GM12878 (cell line): ENCODE measurements around the gene PAQR7. TPM values are rescaled to one million over a fixed set of nuclear protein-coding genes. Genes with fewer than 3 reads are reported as not detected.

ENCODE experiments used
- BCL11A ChIP-seq: IDR thresholded peaks from 2 replicates; pipeline ENCODE4 v1.6.1; 2011; ENCODE audit warnings: low read depth, low read length
- DPF2 ChIP-seq: fragments of 450-650 bp; IDR thresholded peaks from 2 replicates; pipeline ENCODE4 v1.6.1; 2017; ENCODE audit warnings: mild to moderate bottlenecking
- EGR1 ChIP-seq, 2 experiments: IDR thresholded peaks; 1 replicate in 1 of 2; 2 replicates in 1 of 2; pipeline ENCODE4 v1.6.1; 2011 to 2012; ENCODE audit warnings: low read depth in 2 of 2, low read length in 2 of 2, borderline replicate concordance in 1 of 2, mild to moderate bottlenecking in 1 of 2, moderate library complexity in 1 of 2
- ETV6 ChIP-seq, 2 experiments: fragments of 450-650 bp in 1 of 2; IDR thresholded peaks in 1 of 2; conservative IDR thresholded peaks in 1 of 2; 2 replicates each; pipeline ENCODE4 v1.6.1; 2014; ENCODE audit warnings: antibody characterized with exemption in 1 of 2, borderline replicate concordance in 1 of 2, low read depth in 1 of 2, mild to moderate bottlenecking in 1 of 2, moderate library complexity in 1 of 2
- FOS ChIP-seq: IDR thresholded peaks from 3 replicates; pipeline ENCODE4 v1.6.1; 2011; ENCODE audit warnings: borderline replicate concordance; ENCODE audit not compliant: insufficient read length; ENCODE audit errors: extremely low read depth
- IKZF1 ChIP-seq: fragments of 450-650 bp; conservative IDR thresholded peaks from 2 replicates; pipeline ENCODE4 v1.6.1; 2017; ENCODE audit warnings: antibody characterized with exemption, mild to moderate bottlenecking
- KLF5 ChIP-seq: fragments of 450-650 bp; IDR thresholded peaks from 2 replicates; pipeline ENCODE4 v1.6.1; 2014; ENCODE audit warnings: mild to moderate bottlenecking; ENCODE audit not compliant: partially characterized antibody
- RB1 ChIP-seq: fragments of 450-650 bp; formaldehyde crosslinking; IDR thresholded peaks from 2 replicates; pipeline ENCODE4 v1.6.1; 2017; ENCODE audit warnings: mild to moderate bottlenecking, borderline replicate concordance
- RFX5 ChIP-seq: IDR thresholded peaks from 2 replicates; pipeline ENCODE4 v1.6.1; 2011; ENCODE audit warnings: low read depth, low read length, improper control_type of control experiment
- SMARCA5 ChIP-seq: fragments of 450-650 bp; IDR thresholded peaks from 2 replicates; pipeline ENCODE4 v1.6.1; 2017; ENCODE audit warnings: mild to moderate bottlenecking
- TARDBP ChIP-seq: IDR thresholded peaks from 2 replicates; pipeline ENCODE4 v1.6.1; 2016; ENCODE audit warnings: borderline replicate concordance
- TBL1XR1 ChIP-seq: IDR thresholded peaks from 2 replicates; pipeline ENCODE4 v1.6.1; 2012; ENCODE audit warnings: low read depth, low read length, improper control_type of control experiment
- ZNF274 ChIP-seq: IDR thresholded peaks from one replicate; pipeline ENCODE4 v1.8.0; 2011; ENCODE audit not compliant: insufficient read length, insufficient read depth
- polyA plus RNA-seq, 11 experiments: library from polyadenylated mRNA; depleted of rRNA in 4 of 11; unstranded in 6 of 11; stranded (reverse) in 5 of 11; fragments of >200 nt; fragmentation: Nextera tagmentation in 4 of 11; fragmentation: Illumina TruSeq in 1 of 11; extraction: Ambion mirVana in 4 of 11; extraction: Trizol in 1 of 11; gene quantifications; 1 replicate in 1 of 11; 2 replicates in 10 of 11; pipeline versions ENCODE4 v1.2.1 to v1.2.3, GENCODE V29; 2011 to 2016; ENCODE audit warnings: inconsistent platforms in 2 of 11, missing spikeins in 2 of 11, low read depth in 1 of 11
- total RNA-seq, 4 experiments: library from RNA; depleted of rRNA in 3 of 4; stranded (reverse); fragments of >200 nt in 3 of 4; fragmentation: Illumina TruSeq in 1 of 4; extraction: Trizol in 1 of 4; gene quantifications; 2 replicates each; pipeline versions ENCODE4 v1.2.1 to v1.2.3, GENCODE V29; 2013 to 2021
- TF ChIP-seq, protein P1 (sequence below): fragments of 450-650 bp; IDR thresholded peaks from 2 replicates; pipeline ENCODE4 v1.6.1; 2016; ENCODE audit warnings: mild to moderate bottlenecking
- TF ChIP-seq, protein P2 (sequence below): fragments of 450-650 bp; IDR thresholded peaks from 2 replicates; pipeline ENCODE4 v1.6.1; 2017; ENCODE audit warnings: mild to moderate bottlenecking, moderate library complexity
- TF ChIP-seq, protein P3 (sequence below): fragments of 450-650 bp; IDR thresholded peaks from 2 replicates; pipeline ENCODE4 v1.6.1; 2018; ENCODE audit warnings: mild to moderate bottlenecking, low read depth, moderate library complexity; ENCODE audit not compliant: partially characterized antibody
- TF ChIP-seq, protein P4 (sequence below): fragments of 450-650 bp; IDR thresholded peaks from 2 replicates; pipeline ENCODE4 v1.6.1; 2016; ENCODE audit warnings: mild to moderate bottlenecking, moderate library complexity, borderline replicate concordance

PAQR7 gene
- total and polyA plus RNA-seq, 10 of the 15 experiments (the other 5 are each of a cell fraction or from before 2014, with no cell fraction given) = 1.1 to 8.8 (median 5.2) TPM

DNA sequence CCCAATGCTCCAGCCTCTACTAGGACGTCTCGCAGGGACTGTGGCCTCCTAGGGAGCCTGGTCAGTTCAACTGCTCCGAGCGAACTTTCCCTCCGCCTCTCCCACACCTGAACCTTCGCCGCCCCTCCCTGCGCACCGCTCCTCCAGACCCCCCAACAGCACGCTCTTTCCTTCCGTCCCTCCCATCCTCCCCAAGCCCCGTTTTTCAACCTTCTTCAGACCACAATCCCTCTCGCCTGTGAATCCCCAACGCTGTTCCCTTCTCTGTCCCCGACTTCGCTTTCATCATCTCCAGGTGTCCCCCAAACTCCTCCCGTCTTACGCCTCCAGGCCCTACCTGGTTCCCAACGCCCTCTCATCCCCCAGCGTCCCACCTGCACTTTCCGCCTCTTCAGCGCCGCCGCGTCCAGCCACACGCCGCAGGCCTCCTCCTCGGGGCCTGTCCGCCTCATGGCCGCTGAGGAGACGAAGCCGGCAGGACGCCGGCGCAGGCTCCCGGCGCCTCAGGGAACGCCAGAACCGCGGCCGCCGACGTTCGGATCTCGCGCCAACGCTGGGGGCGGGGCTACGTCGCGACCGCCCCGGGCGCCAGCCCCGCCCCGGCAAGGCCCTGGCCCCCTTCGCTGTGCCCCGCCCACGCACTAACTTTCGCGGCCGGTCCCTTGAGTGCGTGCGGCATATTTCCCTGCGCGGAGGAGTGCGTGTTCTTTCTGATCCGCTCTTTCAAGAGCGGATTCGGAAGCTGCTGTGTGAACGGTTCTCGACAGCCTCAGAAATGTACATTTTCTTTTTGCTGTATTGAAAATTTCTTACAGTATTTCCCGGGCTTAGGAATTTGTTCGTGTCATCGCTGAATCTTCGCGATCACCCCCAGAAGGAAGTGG is 16.4 kb downstream of the PAQR7 start, which contains the start of gene AUNIP (continued):
- TF ChIP-seq KLF5 (peak; percentile 77), IKZF1 (peak; percentile 73), ETV6 (conservative IDR thresholded peaks at IDR 0.05 in 1 of 2, IDR thresholded peaks at IDR 0.05 in 1 of 2; ENCODE audit: borderline replicate concordance in 1 of 2, low read depth in 1 of 2) (no peak), RB1 (peak; percentile 55; the same call in 1 of the 2 replicates), FOS (no peak), TBL1XR1 (no peak), DPF2 (no peak; the same call in 1 of the 2 replicates), SMARCA5 (0 out of 2 replicates have a peak, but pooled peaks have one; percentile 71), TARDBP (no peak), ZNF274 (no peak), RFX5 (no peak), BCL11A (no peak), EGR1 (IDR thresholded peaks at IDR 0.05; ENCODE audit: borderline replicate concordance in 1 of 2, low read depth in 2 of 2, low read length in 2 of 2) (peak; percentile 79 to 99)
- TF ChIP-seq, protein P1, sequence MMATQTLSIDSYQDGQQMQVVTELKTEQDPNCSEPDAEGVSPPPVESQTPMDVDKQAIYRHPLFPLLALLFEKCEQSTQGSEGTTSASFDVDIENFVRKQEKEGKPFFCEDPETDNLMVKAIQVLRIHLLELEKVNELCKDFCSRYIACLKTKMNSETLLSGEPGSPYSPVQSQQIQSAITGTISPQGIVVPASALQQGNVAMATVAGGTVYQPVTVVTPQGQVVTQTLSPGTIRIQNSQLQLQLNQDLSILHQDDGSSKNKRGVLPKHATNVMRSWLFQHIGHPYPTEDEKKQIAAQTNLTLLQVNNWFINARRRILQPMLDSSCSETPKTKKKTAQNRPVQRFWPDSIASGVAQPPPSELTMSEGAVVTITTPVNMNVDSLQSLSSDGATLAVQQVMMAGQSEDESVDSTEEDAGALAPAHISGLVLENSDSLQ = no peak
- TF ChIP-seq, protein P2, sequence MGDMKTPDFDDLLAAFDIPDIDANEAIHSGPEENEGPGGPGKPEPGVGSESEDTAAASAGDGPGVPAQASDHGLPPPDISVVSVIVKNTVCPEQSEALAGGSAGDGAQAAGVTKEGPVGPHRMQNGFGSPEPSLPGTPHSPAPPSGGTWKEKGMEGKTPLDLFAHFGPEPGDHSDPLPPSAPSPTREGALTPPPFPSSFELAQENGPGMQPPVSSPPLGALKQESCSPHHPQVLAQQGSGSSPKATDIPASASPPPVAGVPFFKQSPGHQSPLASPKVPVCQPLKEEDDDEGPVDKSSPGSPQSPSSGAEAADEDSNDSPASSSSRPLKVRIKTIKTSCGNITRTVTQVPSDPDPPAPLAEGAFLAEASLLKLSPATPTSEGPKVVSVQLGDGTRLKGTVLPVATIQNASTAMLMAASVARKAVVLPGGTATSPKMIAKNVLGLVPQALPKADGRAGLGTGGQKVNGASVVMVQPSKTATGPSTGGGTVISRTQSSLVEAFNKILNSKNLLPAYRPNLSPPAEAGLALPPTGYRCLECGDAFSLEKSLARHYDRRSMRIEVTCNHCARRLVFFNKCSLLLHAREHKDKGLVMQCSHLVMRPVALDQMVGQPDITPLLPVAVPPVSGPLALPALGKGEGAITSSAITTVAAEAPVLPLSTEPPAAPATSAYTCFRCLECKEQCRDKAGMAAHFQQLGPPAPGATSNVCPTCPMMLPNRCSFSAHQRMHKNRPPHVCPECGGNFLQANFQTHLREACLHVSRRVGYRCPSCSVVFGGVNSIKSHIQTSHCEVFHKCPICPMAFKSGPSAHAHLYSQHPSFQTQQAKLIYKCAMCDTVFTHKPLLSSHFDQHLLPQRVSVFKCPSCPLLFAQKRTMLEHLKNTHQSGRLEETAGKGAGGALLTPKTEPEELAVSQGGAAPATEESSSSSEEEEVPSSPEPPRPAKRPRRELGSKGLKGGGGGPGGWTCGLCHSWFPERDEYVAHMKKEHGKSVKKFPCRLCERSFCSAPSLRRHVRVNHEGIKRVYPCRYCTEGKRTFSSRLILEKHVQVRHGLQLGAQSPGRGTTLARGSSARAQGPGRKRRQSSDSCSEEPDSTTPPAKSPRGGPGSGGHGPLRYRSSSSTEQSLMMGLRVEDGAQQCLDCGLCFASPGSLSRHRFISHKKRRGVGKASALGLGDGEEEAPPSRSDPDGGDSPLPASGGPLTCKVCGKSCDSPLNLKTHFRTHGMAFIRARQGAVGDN = peak; percentile 88
- TF ChIP-seq, protein P3, sequence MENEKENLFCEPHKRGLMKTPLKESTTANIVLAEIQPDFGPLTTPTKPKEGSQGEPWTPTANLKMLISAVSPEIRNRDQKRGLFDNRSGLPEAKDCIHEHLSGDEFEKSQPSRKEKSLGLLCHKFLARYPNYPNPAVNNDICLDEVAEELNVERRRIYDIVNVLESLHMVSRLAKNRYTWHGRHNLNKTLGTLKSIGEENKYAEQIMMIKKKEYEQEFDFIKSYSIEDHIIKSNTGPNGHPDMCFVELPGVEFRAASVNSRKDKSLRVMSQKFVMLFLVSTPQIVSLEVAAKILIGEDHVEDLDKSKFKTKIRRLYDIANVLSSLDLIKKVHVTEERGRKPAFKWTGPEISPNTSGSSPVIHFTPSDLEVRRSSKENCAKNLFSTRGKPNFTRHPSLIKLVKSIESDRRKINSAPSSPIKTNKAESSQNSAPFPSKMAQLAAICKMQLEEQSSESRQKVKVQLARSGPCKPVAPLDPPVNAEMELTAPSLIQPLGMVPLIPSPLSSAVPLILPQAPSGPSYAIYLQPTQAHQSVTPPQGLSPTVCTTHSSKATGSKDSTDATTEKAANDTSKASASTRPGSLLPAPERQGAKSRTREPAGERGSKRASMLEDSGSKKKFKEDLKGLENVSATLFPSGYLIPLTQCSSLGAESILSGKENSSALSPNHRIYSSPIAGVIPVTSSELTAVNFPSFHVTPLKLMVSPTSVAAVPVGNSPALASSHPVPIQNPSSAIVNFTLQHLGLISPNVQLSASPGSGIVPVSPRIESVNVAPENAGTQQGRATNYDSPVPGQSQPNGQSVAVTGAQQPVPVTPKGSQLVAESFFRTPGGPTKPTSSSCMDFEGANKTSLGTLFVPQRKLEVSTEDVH = no peak
- TF ChIP-seq, protein P4, sequence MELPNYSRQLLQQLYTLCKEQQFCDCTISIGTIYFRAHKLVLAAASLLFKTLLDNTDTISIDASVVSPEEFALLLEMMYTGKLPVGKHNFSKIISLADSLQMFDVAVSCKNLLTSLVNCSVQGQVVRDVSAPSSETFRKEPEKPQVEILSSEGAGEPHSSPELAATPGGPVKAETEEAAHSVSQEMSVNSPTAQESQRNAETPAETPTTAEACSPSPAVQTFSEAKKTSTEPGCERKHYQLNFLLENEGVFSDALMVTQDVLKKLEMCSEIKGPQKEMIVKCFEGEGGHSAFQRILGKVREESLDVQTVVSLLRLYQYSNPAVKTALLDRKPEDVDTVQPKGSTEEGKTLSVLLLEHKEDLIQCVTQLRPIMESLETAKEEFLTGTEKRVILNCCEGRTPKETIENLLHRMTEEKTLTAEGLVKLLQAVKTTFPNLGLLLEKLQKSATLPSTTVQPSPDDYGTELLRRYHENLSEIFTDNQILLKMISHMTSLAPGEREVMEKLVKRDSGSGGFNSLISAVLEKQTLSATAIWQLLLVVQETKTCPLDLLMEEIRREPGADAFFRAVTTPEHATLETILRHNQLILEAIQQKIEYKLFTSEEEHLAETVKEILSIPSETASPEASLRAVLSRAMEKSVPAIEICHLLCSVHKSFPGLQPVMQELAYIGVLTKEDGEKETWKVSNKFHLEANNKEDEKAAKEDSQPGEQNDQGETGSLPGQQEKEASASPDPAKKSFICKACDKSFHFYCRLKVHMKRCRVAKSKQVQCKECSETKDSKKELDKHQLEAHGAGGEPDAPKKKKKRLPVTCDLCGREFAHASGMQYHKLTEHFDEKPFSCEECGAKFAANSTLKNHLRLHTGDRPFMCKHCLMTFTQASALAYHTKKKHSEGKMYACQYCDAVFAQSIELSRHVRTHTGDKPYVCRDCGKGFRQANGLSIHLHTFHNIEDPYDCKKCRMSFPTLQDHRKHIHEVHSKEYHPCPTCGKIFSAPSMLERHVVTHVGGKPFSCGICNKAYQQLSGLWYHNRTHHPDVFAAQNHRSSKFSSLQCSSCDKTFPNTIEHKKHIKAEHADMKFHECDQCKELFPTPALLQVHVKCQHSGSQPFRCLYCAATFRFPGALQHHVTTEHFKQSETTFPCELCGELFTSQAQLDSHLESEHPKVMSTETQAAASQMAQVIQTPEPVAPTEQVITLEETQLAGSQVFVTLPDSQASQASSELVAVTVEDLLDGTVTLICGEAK = no peak
